GM19467 (cell line): ENCODE measurements around the gene VSTM2L.
"Not testable (repeated sequence)": the region's sequence is repeated elsewhere in the genome, so short reads cannot be mapped to it uniquely, and the experiment has no call there.

Source experiments
- ATAC-seq: cut with Tn5 transposase; IDR thresholded peaks from one replicate; pipeline ENCODE4 v1.9.1; 2021; ENCODE audit warnings: mild to moderate bottlenecking, moderate library complexity; ENCODE audit not compliant: unreplicated experiment

Gene VSTM2L

DNA sequence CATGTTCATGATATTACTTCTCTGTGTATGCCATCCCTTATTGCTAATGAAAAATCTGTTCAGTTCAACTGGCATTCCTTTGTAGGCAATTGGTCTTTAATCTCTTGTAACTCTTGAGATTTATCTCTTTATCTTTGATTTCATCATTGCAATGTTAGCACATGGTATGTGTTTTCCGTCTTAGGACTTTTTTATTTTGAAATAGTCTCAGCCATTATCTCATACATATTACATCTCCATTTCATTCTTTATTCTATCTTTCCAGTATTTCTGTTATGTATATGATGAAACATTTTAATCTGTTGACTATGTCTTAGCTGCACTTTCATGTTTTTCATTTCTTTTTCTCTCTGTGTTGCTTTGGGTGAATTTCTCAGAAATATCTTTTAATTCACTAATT, 58.1 kb downstream of the VSTM2L start:
- no peak for ATAC-seq

DNA sequence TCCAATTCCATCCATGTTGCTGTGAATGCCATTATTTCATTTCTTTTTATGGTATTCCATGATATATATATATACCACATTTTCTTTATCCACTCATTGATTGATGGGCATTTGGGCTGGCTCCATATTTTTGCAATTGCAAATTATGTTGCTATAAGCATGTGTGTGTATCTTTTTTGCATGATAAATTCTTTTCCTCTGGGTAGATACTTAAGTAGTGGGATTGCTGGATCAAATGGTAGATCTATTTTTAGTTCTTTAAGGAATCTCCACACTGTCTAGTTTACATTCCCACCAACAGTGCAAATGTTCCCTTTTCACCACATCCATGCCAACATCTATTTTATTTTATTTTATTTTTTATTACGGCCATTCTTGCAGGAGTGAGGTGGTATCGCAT, 60.6 kb downstream of the VSTM2L start:
- ATAC-seq = not testable (repeated sequence)

- no peak for ATAC-seq
Measured at GRCh38 chr20:37968841-37969401, 66.0 kb downstream of the VSTM2L start.

GRCh38 chr20:37969949-37970855, 67.3 kb downstream of the VSTM2L start:
- ATAC-seq = no peak

DNA sequence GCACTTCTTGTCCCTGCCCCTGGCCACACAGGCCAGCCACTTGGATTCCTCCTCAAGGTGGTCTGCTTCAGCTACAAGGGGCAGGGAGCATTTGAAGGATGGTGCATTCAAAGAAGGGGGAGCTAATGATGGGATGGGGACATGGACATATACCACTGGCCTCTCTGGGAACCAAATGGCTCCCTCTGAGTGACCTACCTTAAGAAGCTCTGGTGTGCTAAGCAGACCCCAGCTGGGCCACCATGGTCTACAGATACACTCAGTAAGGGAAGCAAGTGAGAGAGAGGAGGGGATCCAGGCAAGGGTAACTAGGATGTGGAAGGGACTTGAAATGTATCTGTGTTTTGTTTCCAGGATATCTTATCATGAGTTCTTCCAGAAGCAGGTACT, 67.9 kb downstream of the VSTM2L start:
- no peak for ATAC-seq

DNA sequence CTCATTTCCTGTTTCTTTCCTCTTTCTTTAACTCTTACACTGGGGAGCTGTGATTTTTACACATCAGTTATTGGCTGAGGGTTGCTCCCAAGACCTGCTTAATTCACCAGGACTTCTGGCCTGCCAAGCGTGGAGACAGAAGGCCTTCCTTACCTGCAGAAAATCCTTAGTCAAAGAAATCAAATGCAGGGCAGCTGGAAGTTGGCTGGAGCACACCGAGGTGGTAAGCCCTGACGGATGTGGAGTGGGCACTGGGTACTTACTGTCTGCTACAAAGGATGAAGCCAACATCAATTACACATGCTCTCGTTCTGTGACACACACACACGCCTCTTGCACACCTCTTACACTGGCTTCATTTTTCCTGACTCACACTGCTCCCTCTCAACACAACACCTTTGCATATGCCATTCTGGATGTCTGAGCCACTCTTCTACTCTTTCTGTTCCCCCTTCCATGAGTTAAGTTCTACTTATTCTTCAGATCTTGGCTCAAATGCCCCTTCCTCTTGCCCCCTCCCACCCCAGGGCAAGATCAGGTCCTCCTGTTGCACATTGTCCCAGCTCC, 68.7 kb downstream of the VSTM2L start:
- no peak for ATAC-seq

DNA sequence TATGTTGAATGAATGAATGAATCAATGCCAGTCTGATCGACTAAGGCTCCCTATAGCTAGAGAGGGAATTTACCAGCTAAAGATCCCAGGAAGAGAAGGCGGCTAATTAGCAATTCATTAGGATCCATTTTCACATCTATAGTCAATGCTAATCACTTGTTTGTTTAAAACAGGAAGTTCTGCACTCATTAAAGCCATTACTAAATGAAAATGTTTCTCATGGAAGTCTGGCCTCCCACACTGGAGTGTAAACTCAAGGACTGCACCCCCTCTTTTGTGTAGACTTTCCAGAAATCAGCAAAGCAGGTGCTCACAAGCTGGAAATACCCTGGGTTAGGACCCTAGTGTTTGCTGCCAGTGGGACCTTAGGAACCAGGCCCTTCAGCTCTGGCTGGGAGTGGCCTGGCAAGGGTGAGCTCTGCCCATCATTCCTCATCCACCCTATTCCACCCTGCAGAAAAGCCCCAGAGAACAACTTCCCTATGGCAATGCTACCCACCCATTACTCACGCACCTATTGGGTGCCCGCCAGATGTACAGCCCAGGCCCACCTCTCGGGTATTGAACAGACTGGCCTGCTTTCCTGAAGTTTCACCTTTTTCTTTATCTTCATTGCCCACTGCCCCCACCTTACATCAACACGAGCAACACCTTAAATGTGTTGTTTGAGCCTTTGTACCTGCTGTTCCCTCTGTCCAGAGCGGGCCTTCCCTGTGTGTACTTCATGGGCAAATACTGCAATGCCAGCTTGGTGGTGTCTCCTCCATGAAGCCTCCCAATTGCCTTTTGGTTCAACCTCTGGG, 69.5 kb downstream of the VSTM2L start:
- ATAC-seq = no peak

DNA sequence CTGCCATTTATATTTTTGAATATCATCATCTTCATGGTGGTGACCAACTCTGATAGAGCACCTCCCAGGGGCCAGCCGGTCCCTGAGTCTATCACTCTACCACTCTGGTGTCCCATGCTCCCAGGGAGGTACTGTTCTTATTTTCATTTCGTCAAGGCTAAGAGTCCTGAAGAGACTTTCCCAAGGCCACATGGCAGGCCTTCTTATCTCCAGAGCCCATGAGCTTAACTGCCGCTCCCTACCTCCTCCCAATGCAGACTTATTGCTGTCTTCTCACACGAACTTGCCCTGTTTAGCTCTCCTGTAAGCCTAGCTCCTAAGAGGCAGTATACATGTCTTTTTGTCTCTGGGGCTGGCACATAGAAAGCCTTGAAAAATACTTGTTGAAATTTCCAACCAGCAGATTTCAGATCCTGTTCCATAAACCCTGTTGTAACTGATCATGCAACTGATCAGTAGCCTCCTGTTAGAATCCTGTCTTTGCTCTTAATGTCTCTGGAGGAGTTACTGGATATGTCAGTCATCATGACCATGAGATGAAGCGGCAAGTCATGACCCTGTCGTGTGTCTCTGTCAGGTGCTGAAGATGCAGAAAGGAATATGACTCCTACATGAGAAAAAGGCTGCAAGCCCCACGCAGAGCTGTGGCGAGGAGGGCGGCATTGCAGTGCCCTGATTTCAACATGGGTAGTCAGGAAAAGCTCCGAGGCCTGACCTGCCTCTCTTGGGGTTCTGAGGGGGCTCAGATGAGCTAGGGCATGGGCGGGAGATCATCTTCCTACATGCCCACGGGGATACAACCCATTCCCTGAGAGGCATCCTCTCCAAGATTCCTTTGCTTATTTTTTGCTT, 70.4 kb downstream of the VSTM2L start:
- no peak for ATAC-seq

GRCh38 chr20:37976887-37977286, 74.0 kb downstream of the VSTM2L start:
- no peak for ATAC-seq

DNA sequence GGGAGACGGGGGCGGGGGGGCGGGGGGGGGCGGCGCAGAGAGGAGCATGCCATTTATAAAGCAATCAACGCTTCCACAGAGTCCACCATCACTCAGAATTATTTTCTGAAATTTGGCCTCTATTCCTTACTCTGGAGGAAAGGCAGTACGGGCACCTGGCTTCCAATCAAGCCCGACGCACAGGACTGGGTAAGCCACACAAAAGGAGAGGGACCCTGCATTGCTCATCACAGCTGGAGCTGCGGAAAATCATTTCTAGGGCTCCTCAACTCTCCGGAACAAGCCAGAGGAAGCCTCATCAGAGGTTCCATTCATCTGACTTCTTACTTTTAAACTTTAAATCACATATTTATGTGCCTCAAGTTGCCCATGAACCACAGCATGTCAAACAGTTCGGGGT, 74.4 kb downstream of the VSTM2L start:
- ATAC-seq = no peak

DNA sequence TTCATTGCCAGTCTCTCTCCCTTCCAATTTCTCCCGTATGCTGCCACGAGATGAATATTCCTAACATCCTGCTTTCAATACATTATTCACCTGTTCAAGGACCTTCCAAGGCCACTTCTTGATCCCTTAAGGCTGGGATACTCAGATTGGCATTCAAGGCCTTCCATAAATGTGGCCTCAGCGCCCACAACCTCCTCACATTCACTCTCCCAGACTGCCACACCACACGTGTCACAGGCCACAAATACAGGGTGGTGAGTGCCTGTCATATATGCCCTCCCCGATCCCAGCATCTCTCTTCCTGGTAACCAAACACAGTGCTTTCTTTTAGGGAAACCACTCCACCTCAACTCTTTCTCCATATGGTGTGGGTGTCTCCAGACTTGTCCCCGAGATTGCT, 74.9 kb downstream of the VSTM2L start:
- no peak for ATAC-seq

DNA sequence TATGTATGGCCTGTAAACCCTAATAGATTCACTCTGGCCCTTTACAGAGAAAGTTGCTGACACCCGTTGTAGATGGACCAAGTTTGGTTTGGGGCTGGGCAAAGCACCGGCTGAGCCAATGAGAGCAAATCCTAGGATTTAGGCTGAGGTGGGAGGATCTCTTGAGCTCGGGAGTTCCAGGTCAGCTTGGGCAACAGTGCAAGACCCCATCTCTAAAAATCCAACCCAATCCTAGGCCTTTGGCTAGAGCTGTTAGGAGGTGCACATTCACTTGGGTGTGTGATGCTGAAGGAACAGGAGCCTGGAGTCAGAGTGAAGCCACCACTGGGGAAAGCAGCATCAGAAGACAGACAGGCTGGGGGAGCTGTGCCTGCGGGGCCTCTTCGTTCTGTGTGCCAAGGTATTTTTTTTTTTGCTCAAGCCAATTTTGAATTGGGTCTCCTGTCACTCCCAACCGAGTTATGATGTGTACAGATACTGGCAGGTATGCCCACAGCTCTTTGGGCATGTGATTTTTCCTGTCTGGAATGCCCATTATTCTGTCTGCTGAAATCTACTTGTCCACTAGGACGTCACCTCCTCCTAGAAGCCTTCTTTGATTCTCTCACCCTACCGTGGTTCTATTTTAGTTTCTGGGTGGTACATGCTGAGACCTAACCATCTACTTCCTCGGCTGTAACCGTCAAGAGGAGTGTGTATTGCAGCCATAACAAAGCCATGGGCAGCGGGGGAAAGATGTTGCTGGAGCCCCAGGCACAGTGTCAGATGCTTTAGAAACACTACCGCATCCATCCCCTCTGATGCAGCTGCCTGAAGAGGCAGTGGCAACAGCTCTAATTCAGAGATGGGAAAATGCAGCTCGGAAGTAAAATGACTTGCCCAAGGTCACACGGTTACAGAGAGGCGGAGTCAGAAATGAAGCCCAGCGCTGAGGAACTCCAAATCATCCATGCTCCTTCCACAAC, 76.4 kb downstream of the VSTM2L start:
- no peak for ATAC-seq

GRCh38 chr20:37980383-37980782, 77.5 kb downstream of the VSTM2L start:
- ATAC-seq = no peak

DNA sequence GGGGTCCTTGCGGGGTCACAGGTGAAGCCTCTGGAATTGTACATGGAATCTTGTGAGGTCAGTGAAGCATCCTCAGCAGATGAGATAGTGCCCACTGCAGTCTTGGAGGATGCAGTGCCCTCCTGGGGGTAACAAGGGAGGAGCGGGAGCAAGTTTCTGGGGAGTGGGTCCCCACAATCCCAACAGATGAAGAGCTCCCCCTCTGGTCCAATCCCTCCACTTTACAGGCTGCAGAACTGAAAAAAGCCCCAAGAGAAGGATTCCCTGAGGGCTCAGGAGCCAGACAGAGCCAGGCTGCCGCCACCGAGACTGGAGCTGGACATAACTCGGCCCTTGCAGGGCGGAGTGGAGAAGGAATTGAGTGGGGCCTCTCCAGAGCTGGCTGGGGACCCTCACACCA, 77.9 kb downstream of the VSTM2L start:
- ATAC-seq = no peak

- no peak for ATAC-seq
Measured at GRCh38 chr20:37981568-37981967, 78.6 kb downstream of the VSTM2L start.

- no peak for ATAC-seq
Measured at GRCh38 chr20:37983286-37983685, 80.4 kb downstream of the VSTM2L start.

GRCh38 chr20:37984018-37984785, 81.3 kb downstream of the VSTM2L start:
- ATAC-seq = no peak

DNA sequence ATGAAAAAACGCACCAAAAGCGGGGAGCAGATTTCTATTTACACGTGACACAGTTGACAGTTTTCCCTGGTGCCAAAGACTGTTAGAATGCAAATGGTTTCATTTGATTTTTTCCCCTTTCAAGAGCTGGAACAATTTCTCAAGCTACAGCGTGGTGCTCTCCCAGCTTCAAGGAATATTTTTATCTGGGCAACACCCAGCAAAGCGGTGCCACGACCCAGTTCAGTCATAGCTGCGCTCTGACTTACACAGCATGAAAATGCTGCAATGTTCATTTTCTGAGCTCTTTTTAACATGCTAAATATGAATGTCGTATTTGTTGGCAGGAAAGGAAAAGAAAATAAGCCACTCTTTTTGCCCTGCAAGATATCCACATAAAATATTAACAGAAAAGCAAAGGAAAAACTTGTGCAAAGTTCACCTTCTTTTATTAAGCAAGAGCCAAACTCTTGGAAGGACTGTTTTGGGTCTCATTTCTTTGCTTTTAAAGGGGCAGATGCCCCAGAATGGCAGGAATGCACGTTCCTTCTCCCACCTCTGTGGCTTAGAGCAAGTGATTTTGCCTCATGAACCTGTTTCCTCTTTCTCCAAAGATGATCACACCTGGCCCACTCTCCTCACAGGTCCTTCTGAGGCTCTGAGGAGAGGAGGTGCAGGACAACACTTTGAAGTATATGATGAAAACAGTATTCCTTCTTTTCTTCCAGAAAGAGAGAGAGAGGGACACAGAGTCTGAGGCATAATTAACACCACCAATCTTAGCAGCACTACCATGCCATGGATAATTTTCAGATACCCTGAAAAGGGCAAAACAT, 83.3 kb downstream of the VSTM2L start:
- ATAC-seq = no peak
